Activated naive CD4-positive, alpha-beta T cell treated with anti-CD3 and anti-CD28 coated beads, Interleukin-2, amount 10 ng/mL, durations not matched to agents 5 hours and 36 hours (primary cell): ENCODE measurements around the gene DEFB127. TPM values are rescaled to one million over a fixed set of nuclear protein-coding genes. Genes with fewer than 3 reads are reported as not detected.

Experiments used
- total RNA-seq, 2 experiments: library from RNA; stranded (reverse); gene quantifications; one replicate each; pipeline ENCODE4 v1.2.3, GENCODE V29; 2021

Gene DEFB127, protein sequence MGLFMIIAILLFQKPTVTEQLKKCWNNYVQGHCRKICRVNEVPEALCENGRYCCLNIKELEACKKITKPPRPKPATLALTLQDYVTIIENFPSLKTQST
- not detected for total RNA-seq

DNA sequence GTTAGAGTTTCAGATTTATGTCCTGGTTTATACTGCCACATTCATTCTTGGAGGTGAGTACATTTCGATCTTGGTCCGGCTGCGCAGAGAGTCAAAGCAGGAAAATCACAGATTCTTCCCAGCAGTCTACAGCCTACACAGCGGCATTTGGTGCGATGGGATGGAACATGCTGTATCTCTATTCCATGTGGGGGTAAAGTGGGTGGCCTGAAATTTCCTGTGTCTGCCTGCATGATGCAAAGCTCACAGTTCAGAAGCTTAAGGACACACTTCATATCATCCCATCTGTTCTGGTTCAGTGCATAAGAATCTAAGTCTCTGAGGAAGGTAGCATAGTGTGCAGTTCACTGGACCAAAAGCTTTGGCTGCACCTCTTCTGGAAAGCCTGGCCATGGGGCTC is at the start of gene DEFB127:
Gene DEFB127, plus strand, starts transcription at position 301 of the 400 bp plus-strand sequence. Its CDS starts 91 bp downstream, at position 392.

DNA sequence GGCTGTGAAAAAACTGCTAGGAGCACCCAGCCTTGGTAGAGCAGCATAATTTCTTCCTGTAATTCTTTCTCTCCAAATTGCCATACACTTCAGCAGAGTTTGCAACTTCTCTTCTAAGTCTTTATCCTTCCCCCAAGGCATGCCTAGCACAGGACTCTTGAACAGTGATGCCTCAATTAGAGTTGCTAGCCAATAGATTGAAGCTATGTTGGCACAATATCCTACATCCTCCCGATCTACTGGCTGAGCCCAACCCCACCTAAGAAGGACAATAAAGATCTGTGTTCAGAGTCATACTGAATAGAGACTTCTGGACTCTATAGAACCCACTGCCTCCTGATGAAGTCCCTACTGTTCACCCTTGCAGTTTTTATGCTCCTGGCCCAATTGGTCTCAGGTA is 15.0 kb upstream of the DEFB127 start, which contains the start of gene DEFB126:
Gene DEFB126, plus strand, starts transcription at position 301 of the 400 bp plus-strand sequence. Its CDS starts 39 bp downstream, at position 340.

DNA sequence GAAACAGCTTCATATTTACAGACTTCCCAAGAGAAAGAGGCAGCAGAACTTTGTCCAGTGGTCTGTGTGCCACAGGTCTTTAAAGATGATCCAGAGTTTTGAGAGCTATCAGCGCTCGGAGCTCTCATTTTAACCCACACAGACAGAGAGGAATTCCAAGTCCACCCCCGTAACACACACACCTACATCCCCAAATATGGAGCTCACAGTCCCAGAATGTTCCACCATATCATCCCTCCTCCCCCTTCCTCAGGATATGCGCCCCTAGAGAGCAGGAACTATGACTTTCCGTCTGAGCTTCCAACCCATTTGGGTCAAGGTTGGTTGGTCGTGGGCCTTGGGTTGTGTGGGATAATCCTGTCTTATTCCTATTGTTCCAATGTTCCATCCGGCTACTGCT is 32.4 kb downstream of the DEFB127 start, which contains the start of gene DEFB128:
Gene DEFB128, minus strand, starts transcription at position 101 of the 400 bp plus-strand sequence. Its CDS starts 88 bp downstream, at position 13.

Other genes starting within 250 kb of the DEFB127 start
- gene DEFB125, start 69.8 kb upstream of the DEFB127 start, total RNA-seq: not detected
- gene DEFB126, start 14.9 kb upstream of the DEFB127 start, total RNA-seq: not detected
- not detected for gene DEFB128, start 32.3 kb downstream of the DEFB127 start, total RNA-seq
- not detected for gene DEFB129, start 69.8 kb downstream of the DEFB127 start, total RNA-seq
- gene DEFB132, start 100.3 kb downstream of the DEFB127 start, total RNA-seq: not detected
- gene C20orf96, start 133.3 kb downstream of the DEFB127 start, total RNA-seq: 1 to 10 TPM; 5.9 to 6.0 TPM
- gene ZCCHC3, start 140.1 kb downstream of the DEFB127 start, total RNA-seq: 10 to 100 TPM; 24.7 to 25.8 TPM
- gene SOX12, start 168.1 kb downstream of the DEFB127 start, total RNA-seq: 1 to 10 TPM; 6.6 to 6.7 TPM
- 1 to 10 TPM in 1 of 2 experiments, under 1 TPM in 1; 0.93 to 1.0 TPM for gene NRSN2, start 189.7 kb downstream of the DEFB127 start, total RNA-seq
- 10 to 100 TPM; 30.9 to 31.9 TPM for gene TRIB3, start 223.3 kb downstream of the DEFB127 start, total RNA-seq